NCI-H2107 treated with DMSO at 0.1 percent for 48 hours (cell line): ENCODE data around the gene BMP7.

ENCODE experiments used
- DNase-seq: peaks from one replicate; lab custom pipeline; 2025; ENCODE audit not compliant: unreplicated experiment; lab: John Stamatoyannopoulos, UW

BMP7 gene

DNA sequence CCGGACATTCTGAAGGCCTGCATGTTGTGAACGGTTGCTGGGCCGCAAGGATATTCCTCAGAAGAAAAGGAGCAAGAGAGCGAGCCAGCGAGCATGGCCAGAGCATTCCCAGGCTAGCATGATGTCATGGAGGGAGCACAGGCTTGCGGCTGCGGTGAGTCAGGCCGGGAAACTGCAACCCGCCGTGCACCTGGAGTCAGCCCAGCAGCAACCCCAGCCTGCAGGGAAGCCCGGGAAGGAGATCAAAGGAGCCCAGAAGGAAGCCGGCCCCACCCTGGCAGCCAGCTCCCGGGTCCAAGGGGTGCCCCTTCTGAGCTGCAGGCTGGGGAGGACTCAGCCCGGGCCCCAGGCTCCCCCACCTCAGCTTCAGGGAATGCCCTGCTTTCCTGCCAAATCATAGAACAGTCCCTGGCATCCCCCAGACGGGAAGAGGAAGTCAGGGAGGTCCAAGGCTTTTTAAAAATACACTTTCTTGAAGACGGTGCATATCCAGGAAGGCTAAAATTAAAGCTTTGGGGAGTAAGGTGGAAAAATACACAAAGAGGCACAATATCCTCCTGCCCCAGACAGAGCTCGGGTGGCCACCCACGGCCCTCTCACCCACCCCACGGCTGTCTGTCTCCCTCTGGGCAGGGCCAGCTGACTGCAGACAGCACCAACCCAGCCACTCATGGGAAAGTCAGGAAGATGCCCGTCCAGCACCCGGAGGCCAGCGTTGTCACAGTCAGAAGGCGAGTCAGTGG lies 53.7 kb downstream of the BMP7 start:
- DNase-seq: no peak

DNA sequence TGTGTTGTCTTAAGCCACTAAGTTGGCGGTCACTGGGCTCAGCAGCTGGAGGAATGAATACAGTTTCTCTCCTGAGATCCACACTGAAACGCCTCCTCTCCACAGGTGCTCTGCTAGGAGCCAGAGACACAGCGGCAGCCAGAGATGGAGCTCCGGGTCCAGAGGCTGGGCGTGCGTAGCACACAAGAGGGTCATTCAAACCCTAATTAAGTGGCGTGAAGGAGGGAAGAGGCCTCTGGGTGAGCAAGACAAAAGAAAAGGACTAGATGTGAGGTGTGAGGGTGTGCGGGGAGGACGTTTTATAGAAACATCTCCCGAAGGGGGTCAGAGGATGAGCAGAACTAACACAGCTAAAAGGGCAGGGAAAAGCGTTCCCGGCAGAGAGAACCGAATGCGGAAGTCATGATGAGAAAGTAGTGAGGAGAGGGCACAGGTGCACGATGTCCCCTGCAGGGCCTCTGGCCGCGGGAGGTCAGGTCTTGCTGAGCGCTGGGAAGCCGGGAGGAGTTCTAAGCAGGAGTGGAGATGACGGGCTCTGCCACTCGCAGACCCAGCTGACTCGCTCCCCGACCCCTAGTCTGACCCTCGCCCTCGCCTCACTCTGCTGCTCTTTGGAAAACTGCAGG lies 54.4 kb downstream of the BMP7 start:
- DNase-seq: no peak

DNA sequence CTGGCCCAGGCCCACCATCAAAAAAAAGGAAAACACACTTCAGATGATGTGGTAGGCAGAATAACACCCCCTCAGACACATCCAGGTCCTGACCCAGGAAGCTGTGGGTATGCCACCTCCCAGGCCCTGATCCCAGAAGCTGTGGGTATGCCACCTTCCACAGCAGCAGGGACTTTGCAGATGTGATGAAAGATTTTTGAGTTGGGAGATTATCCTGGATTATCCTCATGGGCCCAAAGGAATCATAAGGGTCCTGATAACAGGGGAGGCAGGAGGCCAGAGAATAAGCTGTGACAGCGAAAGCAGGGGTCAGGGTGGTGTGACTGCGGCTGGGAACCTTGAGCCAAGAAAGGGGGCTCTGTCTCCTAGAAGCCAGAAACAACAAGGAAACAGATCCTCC lies 55.0 kb downstream of the BMP7 start:
- no peak for DNase-seq

DNA sequence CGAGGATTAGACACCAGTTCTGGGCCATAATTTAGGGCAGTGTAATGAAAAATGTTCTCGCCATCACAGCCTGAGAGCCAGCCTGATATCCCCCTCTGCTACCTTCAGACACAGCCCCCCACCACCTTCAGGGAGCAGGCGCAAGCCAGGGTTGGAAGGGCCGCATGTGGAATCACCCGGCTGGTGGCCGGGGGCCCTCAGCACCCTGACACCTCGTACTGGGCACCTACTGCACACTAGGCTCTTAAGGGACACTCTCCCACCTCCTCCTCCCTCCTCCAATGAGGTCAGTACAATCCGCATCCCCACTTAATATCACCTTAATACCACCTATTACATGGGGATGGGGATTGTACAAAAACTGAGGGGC lies 55.5 kb downstream of the BMP7 start:
- no peak for DNase-seq

DNA sequence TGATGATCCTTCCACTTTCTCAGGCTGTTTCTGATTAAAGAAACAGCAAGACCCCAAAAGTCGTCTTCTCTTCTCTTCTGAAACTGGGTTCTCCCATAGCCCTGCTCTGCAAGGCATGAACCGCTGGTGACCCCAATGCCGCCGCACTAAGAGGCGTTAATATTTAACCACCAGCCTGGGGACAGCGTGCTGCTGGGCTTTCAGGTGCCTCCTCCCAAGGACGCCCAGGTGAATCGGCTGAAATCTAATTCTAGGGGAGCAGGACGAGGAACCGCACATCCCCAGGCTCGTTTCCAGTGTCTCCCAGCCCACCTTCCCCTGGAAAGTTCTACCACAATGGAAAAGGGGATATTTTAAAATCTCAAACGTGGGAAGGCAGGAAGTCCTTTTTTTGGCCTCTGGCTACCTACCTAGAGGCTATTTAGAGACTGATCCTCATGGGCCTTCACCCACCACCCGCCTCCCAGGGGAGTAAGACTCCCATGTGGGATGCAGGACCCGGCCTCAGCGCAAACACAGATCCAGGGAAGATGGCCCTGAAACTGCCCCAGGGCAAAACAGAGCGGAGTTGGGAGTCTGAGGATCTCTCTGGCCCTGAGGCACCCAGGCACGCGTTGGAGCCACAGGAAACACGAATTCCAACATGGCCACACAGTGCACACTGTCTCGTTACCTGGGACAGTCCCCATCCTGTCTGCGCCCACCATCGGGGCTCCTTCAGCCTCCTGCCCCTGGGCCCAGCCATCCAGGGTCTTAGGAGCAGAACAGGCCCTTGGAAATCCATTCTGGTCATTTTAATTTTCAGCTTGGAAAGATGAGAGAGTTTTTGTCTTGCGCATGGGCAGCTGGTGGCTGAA lies 56.2 kb downstream of the BMP7 start:
- no peak for DNase-seq

DNA sequence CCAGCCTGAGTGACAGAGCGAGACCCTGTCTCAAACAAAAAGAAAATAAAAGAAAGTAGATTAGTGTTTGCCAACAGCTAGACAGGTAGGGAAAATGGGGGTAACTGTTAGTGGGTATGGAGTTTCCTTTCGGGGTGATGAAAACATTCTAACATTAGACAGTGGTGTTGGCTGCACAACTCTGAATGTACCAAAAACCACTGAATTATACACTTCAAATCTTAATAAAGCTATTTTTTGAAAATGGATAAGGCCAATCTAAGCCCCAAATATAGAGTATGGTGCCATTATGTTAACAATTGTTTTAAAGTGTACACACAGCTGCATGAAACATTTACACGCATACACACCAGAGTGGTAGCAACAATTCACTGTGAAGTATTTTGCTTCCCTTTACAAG lies 57.0 kb downstream of the BMP7 start:
- no peak for DNase-seq

DNA sequence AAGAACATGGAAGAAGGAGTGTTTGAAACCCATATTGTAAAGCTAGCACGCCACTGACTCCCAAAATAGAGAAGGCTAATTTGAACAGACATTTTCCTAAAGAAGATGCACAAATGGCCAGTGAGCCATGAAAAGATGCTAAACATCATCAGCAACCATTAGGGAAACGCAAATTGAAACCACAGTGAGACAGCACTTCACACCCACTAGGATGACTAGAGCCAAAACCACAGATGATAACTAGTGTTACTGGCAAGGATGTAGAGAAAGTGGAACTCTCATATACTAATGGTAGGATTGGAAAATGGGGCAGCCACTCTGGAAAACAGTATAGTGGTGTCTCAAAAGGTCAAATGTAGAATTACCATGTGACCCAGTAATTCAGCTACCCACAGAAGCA lies 58.2 kb downstream of the BMP7 start:
- no peak for DNase-seq

DNA sequence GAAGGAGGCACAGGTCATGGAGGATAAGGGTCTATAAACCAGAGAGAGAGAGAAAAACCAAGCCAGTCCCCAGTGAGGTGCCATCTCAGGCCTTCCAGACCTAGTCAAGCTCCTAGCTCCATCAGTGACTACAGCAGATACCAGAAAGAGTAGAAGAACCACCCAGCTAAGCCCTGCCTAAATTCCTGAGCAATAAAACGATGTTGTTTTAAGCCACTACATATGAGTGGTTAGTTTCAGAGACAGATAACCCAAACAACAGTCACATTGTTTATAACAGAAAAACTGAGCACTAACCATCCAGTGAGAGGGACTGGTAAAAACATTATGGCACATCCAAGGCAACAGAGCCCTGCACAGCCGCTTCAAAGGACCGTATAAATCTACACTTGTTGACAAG lies 59.2 kb downstream of the BMP7 start:
- no peak for DNase-seq

DNA sequence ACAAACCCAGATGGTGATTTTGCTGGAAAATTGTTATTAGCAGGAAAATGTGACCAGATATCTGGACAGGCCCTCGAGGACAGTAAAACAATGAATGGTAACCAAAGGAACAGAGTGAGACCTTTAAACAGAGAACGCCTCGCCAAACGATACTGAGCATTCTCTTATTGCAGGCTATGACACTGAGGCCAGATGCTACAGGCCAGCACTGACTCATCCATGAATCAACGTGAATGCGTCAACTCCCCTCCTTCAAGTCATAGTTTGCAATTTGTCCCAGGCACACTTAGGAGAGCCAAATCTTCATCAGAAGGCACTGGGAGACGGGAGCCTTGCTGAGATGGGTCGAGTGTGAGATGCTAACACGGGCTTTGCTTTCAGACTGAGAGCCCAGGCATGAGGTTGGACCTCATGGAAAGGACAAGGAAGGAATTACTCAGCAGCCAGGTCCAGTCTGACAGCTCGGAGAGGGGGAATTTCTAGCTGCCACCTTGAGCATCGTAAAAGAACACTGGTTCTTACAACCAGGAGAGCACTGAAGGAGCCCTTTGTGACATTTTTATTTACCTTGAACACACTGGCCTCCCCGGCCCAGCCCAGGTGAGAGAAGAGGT lies 60.7 kb downstream of the BMP7 start:
- DNase-seq: no peak

DNA sequence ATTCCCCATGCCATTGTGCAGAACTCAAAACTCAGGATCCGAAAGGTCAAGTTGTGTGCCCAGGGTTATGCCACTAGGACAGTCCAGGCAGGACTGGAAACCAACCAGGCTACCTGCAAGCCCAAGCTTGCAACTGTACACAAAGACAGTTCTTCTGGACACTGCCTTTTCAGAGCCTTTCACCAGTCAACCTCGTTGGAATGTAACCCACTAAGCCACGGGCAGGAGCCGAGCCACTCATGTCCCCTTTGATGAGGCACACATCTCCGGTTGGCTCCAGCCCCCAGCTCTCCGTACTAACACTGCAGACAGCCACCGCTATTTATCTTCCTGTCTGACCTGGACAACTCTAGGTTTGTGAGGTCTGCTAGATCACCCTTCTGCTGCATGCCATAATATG lies 62.5 kb downstream of the BMP7 start:
- DNase-seq: no peak

DNA sequence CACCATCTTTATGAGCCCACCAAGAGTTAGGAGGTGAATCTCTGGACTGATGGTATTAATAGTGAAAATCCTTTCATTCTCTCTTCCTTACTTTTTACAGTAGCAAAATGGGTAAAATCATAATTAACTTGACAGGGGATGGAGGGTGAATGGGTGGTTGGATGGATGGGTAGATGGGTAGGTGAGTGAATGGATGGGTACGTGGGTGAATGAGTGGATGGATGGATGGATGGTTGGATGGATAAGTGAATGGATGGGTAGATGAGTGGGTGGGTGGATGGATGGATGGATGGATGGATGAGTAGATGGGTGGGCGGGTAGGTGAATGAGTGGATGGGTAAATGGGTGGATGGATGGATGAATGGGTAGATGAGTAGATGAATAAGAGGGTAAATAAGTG lies 63.2 kb downstream of the BMP7 start:
- DNase-seq: no peak

DNA sequence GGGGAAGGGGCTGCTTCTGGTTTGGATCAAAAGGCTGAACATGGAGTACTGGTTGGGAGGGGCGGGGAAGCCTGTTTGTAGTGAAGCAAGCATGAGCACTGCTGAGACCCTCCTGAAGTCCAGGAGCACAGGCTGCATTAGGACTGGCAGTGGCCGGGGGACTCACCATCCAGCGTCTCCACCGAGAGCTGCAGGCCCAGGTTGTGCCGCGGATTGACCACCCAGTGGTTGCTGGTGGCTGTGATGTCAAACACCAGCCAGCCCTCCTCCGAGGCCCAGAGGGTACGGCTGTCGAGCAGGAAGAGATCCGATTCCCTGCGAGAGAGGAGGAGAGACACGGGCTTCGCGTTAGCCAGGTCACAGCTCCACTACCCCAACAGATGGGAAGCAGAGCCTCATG lies 64.1 kb downstream of the BMP7 start:
- no peak for DNase-seq

DNA sequence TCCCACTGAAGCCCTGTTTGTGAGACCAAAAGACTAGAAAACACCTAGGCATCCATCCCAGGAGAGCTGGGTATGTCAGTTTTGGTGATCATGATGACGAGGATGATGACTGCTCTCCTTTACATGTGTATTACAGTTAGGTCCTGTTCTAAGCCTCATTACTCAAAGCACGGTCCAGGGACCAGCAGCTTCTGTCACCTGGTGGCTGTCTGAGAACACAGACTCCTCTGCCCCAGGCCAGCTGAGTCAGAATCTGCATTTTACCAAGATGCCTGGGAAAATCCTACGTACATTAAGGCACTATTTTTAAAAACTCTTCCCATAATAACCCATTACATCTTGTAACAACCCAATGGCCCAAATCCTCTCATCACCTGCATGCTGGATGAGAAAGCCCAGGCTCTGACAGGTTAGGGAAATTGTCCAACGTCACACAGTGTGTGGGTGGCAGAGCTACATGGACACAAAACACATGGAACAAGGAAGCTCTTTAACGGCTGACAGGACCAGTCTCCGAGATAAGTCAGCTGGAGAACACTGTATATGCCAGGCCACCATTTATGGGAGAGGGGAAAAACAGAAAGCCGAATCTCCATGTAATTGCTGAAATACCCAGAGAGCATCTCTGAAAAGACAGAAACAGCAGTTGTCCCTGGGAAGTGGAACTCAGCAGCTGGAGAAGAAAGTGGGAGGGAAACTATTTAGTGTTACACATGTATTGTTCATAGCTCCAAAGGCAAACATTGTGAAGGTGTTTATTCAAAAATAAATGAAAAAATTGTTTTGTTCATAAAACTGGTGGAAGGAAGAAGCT lies 65.4 kb downstream of the BMP7 start:
- DNase-seq: no peak

DNA sequence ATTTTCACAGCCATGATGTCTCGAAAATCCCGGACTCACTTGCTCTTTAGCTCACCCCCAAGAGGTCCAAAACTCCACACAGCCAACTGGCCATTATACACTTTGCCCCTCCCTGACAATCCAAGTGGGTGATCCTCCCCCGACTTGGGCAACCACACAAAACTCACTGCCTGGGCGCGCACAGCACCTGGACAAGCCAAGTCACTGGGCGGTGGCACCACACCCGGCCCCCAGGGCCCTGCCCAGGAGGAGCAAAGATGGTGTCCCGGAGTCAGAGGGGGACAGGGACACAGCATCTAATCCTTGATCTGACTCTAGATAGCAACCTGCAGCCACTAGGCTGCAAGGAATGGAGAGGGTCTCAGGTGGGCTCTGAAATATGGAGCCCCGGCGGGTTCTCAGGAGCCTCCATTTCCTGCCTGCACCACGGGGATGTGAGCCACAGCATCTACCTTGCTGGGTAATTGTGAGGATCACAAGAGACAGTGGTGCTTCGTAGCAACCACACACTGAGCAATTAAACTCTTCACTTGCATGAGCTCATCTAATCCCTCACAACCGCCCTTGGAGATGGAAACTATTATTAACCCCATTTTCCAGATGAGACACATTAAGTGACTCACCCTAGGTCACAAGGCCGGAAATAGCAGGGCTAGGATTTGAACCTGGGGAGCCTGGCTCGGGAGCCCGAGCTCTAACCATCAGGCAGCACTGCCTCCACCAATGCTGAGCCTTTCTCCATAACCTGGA lies 66.6 kb downstream of the BMP7 start:
- DNase-seq: no peak

DNA sequence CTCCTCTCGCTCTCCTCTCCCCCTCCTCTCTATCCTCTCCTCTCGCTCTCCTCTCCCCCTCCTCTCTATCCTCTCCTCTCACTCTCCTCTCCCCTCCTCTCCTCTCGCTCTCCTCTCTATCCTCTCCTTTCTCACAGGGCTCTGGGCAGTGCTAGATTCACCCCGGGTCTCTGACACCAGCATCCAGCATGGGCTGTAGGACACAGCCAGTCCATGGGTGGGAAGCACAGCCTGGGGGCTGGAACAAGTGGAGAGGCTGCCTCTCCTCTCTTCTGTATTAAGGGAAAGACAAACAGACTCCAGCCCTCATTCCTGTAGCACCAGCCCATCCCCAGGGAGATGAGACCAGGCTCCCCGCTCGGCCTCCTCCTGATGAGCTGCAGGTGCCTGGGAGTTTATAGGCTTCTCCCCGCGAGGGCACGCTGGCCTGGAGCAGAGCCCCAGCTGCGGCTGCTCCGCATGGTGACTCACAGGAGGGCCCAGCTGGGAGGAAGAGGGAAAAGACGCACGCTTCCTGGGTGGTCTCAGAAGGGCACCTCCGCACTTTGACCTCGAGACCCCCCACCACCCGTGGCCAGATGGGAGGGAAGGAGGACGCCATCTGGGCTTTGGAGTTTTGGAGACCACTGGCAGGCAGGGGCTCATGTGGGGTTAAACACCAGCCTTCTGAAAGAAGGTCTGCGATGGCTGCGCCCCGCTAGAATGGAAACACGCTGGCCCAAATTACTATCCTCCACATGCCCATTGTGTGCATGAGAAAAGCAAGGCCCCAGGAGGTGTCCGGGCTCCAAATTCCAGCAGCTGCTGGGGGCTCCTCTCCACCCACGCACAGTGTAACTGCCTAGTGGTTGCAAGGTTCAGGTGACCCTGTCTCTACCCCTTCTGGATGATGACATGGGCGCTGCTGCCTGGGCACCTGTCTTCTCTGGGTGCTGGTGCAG lies 68.0 kb downstream of the BMP7 start:
- DNase-seq: no peak

DNA sequence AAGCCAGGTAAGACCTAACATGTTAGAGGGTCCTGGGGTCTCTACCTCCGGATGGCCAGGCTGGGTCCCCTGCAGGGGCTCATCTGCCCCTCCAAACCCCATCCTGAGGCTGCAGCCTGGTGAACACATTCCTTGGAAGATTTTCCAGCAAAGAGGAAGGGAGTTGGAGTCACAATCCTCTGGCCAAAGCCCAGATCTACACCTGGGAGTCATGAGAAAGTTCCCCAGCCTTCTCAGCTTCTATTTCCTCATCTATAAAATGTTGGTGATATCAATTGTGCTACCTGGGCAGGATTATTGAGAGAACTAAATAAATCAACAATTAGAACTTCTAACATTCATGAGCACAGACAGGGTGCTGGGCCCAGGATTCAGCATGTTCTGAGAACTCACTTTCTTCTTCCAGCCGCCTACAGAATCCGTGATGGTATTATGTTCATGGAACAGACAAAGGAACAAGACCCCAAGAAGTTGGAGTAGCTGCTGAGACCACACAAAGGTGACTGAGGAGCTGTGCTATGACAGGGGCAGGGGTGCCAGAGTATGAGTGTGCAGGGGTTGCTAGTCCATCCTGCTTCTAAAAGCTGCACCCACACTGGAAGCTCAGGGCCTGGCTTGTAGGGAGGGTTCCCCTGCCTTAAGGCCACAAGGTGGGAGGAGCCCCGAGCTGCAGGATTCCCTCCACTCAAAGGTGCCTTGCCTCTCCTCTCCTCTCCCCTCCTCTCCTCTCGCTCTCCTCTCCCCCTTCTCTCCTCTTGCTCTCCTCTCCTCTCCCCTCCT lies 68.9 kb downstream of the BMP7 start:
- DNase-seq: no peak

DNA sequence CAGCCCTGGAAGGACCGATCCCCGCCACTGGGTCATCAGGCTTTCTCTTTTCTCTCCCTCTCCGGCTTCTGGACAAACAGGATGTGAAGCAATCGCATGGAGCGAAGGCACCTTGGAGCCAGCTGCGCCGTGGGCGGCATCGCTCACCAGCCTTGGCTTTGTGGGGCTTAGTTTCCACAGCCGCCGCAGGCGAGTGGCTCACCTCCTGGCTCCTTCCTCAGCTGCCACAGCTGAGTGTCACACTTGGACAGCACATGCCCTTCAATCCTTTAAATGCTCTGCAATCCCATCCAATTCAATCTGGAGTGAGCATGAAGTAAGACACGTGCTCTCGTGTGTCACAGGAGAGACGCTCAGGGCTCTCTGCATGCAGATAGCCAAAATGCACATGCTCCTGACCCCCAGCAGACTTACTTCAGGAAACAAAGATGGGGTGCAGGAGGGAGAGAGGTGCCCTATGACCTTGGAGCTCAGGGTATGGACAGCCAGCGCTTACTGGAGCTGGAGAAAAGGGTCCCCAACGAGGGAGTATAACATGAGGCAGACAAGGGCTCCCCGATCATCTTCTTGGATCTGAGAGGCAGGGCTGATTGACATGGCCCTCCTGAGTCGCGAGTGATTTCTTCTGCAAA lies 70.9 kb downstream of the BMP7 start:
- no peak for DNase-seq

DNA sequence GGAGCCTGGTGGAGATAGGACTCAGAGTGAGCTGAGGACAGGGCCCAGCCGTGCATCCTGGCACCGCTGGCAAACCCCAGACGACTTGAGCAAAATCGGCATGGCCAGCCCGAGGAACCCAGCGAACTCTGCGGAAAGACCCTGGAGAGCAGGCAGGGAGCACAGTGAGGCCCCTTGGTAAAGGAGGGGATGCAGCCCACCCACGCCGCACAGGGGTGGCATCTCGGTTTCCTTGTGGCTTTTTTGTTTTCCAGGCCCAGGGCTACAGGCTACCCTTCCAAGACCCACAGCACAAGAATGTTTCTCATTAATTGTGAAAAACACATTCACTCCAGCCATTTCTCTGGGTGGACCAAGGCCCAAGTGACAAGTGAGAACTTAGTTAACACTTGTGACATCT lies 71.4 kb downstream of the BMP7 start:
- DNase-seq: no peak
